NCI-H1105 (cell line): ENCODE measurements around the gene INTS15.

Source experiments
- DNase-seq: peaks from one replicate; lab custom pipeline; 2025; lab: John Stamatoyannopoulos, UW

Gene INTS15

DNA sequence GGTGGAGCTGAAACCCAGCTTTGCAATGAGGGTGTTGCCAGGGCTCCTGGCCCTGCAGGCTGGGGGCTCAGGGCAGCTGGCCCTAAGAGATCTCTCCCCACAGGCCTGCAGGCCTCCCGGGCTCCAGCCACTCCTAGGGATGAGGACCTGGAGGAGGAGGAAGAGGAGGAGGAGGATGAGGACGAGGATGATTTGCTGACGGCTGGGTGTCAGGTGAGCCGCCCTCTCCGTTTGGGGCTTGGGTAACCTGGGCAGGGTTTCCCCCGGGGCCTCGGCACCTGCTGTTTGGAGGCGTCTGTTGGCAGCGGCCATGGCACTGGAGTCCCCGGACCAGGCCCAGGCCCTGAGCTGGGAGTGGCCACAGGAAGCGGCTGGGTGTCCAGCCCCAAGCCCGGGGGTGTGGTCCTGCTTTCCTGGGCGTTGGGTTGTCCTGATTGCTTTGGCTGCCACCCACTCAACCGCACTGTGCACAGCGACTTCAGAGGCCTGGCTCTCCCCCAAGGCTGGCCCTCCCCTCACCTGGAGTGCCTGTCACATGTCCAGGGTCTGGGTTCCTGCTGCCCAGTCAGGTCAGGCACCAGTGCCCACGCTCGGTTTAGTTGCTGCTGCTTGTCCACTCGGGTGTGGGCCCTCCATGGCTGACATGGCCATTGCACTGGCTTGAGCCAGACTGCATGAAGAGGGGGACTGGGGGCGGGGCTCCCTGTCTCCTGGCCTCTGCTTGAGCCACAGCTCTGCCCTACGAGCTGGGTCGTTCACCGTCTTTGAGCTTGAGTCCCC is 53.2 kb downstream of the INTS15 start:
- no peak for DNase-seq

DNA sequence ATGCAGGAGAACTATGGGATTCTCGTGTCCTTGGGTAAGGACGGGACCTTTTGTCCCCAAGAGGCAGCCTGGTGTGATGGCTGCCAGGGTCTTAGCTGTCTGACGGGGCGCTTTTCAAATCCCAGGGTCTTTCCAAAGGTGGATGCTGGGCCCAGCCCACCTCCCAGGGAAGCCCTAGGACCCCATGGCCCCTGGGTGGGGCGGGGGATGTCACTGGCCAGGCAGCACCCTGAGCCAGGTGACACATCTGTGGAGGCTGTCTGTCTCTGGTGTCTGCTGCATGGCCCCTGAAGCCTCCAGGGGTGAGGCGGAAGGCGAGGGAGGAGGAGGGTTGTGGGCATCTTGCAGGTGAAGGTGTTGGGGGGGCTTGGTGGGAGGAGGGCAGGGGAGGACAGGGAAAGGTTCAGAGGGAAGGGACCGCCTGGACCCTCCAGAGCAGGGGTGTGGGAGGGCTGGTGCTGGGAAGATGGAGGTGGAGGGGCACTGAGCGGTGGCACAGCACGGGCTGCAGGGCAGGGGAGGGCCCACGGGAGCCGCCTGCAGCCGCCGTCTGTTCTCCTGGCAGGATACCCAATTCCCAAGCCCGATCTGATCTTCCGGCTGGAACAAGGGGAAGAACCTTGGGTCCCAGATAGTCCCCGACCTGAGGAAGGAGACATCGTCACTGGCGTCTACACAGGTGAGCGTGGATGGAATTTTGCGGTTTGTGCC is 54.2 kb downstream of the INTS15 start:
- DNase-seq, result no peak

DNA sequence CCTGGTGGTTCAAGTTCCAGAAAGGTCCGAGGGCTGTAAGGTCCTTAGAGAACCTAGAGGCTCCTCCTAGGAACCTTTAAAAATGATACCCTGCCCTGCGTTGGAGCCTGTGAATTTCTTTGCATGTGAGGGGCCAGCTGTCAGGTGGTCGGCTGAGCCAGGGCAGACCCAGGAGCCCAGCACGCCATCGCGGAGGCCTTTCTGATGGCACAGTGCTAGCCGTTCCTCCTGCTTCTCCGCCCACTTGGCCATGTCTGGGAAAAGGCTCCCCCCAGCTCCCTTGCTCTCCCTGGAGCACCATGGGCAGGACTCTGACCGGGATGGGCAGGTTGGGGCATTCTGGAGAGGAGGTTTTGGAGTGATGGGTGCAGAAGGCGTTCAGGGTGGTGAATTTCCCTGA is 54.9 kb downstream of the INTS15 start:
- DNase-seq, result no peak

DNA sequence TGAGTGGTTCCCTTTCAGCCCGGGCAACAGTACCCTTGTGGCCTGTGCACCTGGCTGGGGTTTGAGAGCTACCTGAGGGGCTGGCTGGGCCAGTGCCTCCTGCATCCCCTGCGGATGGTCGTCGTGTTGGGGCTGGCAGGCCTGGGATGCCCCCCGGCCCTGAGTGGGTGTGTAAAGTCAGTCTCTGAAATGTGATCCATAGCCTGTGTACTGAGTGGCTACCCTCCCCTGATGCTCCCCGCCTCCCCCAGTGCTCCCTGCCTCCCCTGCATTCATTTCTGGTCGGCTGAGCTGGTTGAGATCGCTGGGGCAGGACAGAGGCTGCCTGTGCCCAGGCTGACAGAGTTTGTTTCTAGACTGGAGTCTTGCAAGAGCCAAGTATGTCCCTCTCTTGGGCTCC is 56.6 kb downstream of the INTS15 start:
- no peak for DNase-seq

DNA sequence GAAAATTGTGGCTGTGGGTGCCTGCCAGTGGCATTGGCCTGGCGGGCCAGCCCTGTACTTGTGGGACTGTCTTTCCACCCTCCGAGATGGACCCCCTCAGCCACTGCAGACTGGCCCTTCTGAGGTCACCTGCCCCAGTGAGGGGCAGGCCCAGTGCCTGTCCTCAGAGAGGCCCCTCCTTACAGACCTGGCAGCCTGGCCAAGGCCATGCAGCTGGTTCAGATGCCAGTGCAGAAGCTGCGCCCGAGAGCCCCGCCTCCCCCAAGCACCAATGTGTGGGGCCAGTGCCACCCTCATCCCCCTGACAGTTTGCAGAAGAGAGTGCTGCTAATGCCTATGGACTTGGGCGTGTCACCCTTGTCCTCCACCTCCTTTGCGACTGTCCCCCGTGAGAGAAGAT is 57.3 kb downstream of the INTS15 start:
- DNase-seq, result no peak

DNA sequence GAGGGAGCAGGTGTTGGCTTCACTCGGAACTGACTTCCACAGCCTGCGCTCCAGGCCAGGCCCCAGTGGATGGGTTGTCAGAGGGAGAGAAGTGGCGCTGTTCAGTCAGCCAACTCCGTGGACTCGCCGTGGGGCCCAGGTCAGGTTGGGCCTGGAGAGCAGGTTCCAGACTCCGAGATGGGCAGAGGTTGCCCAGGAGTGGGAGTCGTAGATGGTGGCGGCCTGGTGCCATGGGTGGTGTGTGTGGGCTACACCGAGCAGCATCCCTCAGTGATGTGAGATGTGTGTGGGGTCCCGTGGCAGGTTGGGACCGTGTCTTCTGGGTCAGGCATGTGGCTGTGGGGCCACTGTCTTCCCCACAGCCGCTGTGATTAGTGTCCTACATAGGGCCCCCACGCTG is 57.7 kb downstream of the INTS15 start:
- DNase-seq, result no peak

DNA sequence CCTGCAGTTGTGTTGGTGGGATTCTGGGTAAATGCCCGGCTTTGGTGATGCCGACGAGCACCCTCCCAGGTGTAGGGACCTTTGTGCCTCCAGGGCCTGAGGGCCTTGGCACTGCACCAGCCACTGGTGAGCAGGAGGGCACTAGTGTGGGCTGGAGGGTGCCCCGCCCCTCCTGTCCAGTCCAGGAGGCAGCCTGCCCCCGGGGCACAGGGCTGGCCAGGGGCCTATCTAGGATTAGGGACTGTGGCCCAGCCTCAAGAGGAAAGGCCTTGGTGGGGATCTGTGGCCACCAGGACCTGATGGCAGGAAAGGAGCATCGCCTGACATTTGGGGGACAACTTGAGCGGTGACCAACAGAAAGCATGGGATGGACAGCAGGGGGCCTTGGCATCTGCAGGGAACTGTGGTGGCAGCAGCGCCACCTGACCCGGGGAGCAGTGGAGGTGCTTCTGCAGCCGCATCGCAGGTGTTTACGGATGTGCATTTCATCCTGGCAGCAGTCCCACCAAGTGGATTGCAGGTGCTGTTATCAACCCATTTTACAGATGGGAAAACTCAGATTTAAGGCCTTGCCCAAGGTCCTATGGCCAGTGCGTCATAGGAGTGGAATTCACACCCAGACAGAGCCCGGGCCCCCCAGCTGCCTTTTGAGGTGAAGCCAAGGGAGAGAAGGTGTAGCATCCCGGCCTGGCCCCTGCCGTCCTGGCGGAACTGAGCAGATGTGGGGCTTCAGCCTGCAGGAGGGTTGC is 58.4 kb downstream of the INTS15 start:
- DNase-seq, result no peak

DNA sequence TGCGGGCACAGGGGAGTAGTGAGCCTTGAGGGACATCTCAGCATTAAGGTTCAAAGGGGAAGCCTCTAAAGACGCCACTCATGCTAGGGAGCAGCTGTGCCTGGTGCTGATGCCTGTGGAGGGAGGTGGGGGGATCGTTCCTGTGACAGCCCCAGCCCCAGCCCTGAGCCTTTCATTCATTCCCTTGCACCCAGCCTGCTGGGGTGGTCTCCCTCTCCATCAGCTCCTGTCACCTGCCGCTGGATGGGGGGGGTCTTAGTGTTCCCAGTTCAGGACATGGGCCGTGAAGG is 58.9 kb downstream of the INTS15 start:
- no peak for DNase-seq

DNA sequence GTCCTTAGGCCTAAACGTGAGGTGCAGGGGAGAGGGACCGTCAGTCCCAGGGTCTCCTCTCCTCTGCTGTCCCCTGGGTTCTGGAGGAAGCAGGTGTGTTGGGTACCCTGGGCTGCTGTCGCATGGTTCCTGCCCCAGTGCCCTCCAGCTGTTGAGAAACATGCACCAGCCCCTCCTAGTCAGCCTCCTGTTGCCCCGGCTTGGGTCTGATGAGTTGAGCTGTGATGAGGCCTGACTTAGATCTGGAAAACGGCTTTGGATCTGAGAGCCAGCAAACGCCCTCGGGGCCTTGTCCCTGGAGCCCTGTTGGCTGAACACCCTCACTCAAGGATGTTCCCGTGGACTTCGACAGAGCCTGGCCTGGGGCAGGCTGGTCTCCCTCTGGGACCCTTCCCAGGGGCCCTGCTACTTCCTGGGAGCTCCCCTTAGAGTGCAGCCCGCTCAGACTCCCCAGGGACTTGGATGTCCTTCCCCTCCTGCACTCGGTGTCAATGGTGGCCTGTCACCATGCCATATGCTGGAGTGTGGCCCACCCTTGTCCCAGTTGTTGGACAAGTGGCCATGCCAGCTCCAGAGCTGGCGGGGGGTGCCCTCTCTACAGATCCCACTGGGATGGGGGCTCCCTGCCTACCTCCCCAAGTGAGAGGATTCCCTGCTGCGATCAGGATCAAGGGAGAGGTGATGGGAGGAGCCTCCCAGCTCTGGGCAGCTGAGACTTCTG is 59.6 kb downstream of the INTS15 start:
- DNase-seq, result no peak

DNA sequence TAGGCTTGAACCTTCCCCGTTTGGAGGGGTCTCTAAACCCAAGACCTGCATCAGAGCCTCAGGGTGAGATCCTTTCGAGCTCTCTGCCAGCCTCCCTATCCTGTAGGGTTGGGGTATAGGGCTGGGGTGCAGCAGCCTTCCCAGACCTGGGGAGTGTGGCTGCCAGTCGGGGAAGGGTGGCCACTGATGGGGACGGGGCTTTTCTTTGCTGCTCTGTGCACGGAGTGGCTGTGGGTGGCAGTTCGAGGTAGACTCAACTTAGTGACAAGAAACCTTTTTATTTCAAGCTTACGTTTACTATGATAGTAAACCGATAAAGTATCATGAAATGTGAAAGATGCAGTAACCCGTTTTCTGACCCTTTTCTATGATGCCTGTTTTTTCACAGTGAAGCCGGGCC is 60.3 kb downstream of the INTS15 start:
- no peak for DNase-seq

DNA sequence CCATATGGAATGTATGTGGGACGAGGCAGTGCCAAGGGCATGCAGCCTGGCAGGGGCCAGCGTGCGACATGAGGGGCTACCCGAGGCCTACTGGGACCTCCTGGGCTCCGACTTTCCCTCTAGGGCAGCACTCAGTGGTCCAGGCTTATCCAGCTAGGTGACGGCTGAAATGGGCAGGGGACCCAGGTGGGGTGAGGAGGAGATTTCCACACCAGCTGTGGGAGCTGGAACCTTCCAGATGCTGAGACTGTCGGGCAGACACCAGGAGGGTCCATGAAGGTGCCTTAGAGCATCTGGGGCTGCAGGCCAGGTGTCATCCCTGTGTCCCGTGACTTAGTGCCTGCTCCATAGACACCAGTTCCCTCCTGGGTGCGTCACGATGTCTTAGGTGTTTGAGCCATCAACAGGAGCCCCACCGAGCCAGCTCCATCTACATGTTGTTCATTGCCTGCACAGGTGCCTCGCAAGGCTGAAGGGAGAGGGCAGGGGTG is 60.7 kb downstream of the INTS15 start:
- no peak for DNase-seq

DNA sequence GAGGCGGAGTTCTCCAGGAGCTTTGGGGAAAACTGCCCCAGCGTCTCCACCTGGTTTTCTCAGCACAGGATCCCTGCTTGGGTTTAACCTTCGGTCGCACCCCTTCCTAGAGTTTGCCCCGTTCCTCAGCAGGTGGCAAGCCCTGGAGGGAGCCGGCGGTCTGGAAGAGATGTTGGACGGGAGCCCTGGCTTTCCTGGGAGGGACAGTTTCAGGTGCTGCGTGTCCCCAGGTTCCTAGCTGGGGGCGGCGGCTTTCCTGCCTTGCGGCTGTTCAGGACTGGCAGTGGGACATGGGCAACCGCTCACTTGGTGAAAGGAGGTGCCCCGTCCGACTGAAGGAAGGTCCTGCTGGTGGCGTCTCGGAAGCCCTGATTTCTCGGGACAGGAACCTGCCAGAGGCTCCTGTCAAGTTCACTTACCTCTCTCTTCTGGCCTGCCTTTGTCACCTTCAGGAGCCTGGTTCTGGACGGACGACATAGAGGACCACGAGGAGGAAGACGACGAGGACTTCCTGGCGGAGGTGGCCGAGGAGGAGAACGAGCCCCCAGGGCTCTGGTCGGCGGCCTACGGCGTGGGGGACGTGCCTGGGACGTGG is 62.1 kb downstream of the INTS15 start:
- DNase-seq, result no peak

DNA sequence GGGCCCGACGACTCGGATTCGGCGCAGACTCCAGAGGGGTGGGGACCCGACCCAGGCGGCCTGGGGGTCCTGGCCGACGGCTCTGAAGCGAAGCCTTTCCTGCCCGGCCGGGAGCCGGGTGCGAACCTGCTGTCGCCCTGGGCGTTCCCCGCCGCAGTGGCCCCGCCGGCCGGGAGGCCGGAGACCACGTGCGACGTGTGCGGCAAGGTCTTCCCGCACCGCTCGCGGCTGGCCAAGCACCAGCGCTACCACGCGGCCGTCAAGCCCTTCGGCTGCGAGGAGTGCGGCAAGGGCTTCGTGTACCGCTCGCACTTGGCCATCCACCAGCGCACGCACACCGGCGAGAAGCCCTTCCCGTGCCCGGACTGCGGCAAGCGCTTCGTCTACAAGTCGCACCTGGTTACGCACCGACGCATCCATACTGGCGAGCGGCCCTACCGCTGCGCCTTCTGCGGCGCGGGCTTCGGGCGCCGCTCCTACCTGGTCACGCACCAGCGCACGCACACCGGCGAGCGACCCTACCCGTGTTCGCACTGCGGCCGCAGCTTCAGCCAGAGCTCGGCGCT is 62.7 kb downstream of the INTS15 start:
- DNase-seq, result no peak

DNA sequence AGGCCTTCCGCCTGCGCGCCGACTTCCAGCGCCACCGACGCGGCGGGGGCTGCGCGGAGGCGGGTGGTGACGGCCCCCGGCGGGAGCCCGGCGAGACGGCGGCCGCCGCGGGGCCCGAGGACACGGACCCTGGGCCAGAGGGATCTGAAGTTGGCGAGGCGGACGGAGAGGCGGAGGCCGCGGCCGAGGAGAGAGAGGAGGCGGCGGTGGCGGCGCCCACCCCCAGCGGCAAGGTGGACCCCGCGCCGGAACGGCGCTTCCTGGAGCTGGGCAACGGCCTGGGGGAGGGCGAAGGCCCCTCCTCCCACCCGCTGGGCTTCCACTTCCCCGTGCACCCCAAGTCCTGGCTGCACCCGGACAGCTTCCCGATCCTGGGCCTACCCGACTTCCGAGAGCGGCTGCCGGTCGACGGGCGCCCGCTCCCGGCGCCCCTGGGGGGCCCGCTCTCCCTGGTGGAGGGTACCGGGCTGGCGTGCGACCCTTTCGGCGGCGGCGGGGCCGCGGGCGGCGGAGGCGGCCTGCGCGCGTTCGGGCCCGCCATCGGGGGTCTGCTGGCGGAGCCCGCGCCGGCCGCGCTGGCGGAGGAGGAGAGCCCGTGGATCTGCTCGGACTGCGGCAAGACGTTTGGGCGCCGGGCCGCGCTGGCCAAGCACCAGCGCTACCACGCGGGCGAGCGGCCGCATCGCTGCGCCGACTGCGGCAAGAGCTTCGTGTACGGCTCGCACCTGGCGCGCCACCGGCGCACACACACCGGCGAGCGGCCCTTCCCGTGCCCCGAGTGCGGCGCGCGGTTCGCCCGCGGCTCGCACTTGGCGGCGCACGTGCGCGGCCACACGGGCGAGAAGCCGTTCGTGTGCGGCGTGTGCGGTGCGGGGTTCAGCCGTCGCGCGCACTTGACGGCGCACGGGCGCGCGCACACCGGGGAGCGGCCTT is 63.5 kb downstream of the INTS15 start:
- no peak for DNase-seq

DNA sequence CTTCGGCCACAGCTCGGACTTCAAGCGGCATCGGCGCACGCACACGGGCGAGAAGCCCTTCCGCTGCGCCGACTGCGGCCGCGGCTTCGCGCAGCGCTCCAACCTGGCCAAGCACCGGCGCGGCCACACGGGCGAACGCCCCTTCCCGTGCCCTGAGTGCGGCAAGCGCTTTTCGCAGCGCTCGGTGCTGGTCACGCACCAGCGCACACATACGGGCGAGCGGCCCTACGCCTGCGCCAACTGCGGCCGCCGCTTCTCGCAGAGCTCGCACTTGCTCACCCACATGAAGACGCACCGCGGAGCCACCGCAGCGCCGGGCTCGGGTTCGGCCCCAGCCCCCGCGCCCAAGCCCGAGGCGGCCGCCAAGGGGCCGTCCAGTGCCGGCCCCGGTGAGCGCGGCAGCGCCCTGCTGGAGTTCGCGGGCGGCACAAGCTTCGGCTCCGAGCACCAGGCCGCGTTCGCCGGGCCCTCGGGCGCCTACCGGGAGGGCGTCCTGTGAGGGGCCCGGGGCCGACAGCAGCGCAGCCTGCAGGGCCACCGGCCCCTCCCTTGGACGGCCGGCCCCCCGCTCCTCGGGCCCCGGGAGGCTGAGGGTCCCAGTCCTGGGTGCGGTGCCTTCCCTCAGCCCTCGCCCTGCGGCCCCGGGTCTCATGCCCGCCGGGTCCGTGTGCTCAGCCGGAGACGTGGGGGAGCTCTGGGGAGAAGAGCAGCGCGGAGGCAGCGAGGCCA is 64.5 kb downstream of the INTS15 start:
- no peak for DNase-seq

DNA sequence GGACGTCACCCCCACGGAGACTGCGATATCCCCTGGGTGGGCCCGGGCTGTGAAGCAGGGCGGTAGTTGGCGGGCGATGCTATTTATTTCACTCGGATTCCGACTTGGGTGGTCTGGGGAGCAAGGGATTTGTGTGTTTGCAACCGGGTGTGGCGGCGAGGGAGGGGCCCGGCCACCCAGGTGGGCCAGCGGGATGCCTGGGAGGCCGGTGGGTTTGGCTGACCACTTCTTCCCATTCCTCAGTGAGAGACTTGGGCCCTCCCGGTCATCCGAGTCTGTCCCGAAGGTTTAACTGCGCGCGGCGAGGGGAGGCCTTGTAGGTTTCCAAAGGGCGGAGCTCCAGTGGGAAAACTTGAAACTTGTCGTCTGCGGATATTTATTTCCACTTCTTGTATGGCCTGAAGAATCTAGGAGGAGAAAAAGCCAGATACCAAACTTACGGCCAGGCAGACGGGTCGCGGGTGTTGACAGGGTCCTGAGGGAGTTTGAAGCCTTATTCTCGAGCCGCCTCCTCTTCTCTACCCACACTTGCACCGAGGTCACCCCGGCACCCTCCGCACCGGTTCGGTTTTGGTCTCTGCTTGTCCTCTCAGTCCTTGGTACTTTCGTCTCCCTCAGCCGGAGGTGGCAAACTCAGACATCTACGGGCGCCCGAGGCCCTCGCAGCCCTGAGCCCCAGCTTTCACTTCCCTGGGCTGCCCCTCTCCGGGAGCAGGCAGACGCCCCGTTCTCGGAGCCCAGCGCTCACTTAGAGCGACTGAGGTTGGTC is 65.2 kb downstream of the INTS15 start:
- DNase-seq, result no peak

DNA sequence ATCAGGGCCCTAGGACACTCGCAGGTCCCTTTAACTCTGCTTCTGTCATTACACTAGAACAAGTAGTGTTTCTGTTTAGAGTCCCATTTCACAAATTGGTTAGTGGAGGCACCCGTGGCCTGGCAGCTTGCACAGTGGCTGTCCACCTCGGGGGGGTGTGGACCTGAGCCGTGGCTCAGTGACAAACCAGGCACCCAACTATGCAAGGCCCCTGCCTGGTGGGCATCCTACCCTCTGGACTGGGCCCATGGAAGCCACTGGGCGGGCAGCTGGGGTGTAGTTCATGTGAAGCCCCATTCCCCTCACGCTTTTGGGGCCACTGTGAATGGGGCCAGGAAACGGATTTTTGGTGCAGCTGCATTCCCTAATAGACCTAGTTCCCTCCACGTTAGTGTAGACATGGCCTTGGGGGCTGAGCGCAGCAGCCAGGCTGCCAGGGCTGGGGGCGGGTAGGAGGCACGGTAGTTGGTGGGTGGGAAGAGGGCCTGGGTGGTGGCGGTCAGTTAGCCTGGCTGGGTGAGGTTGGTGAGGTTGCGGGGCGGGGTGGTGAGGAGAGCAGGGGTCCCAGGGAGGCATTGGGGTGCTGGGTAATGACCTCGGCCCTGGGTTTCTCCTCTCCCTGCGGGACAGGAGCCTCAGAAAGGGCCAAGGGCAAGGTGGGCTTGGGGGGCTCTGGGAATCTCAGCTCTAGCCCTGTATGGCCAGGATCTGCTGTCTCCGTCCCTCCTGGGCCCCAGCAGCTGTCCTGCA is 66.0 kb downstream of the INTS15 start:
- DNase-seq, result no peak

DNA sequence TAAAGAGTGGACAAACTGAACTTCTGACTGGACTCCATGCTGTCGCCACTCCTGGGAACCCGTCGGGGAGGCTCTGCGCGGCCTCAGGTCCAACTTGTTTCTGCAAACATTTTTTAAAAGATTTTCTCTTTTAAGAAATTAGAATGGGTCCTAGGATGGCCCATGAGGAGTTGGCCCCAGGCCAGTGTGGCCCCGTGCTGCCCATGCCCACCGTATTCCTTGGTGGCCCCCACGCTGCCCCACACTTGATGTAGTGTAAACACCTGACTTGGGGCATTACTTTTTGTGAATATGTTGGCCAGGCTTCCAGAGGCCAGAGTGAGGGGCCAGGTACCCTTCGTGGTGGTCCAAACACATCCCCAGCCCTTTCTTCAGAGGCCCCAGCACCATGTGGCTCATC is 66.6 kb downstream of the INTS15 start:
- DNase-seq, result no peak
